Naive thymus-derived CD8-positive, alpha-beta T cell (primary cell): ENCODE measurements around the gene ROGDI. TPM values are rescaled to one million over a fixed set of nuclear protein-coding genes. Genes with fewer than 3 reads are reported as not detected.
A peak's percentile ranks its signal among the peaks of the same experiment; 100 is the strongest.

Experiments
- ATAC-seq, 2 donors: fragments of 150-1000 bp; cut with Tn5 transposase in 1 of 2; sonication (Bioruptor Pico), chemical (Tn5 transposase) in 1 of 2; 1 replicate in 1 of 2; 2 replicates in 1 of 2; pipeline ENCODE4 v1.10.0; 2021; ENCODE audit warnings: mild to moderate bottlenecking in 2 of 2, moderate library complexity in 2 of 2
- POLR2A ChIA-PET: fragments of 350-600 bp; sonication (Branson Sonifier 250); formaldehyde crosslinking; loops from one replicate; lab custom pipeline; 2021; ENCODE audit warnings: antibody characterized with exemption; lab: Charles Lee
- DNase-seq, 10 donors: peaks; one replicate each; pipeline versions ENCODE4 v3.0.0 to v3.0.0-alpha.2; 2020 to 2022
- H3K27ac Mint-ChIP-seq, 10 donors: one replicate each; pipeline ENCODE4 v1.8.0; 2020 to 2022; ENCODE audit warnings: mild to moderate bottlenecking in 10 of 10, mixed read lengths in 10 of 10, moderate library complexity in 4 of 10, inconsistent platforms in 1 of 10
- H3K27me3 Mint-ChIP-seq, 5 donors: one replicate each; pipeline ENCODE4 v1.8.0; 2021 to 2022; ENCODE audit warnings: mixed read lengths in 5 of 5
- H3K36me3 Mint-ChIP-seq, 3 donors: one replicate each; pipeline ENCODE4 v1.8.0; 2020 to 2022; ENCODE audit warnings: mixed read lengths in 3 of 3, mild to moderate bottlenecking in 2 of 3, inconsistent platforms in 1 of 3
- H3K4me1 Mint-ChIP-seq, 4 donors: one replicate each; pipeline ENCODE4 v1.8.0; 2021 to 2022; ENCODE audit warnings: mixed read lengths in 4 of 4
- H3K4me3 Mint-ChIP-seq, 10 donors: one replicate each; pipeline ENCODE4 v1.8.0; 2020 to 2022; ENCODE audit warnings: mild to moderate bottlenecking in 10 of 10, mixed read lengths in 10 of 10, moderate library complexity in 6 of 10, inconsistent platforms in 1 of 10
- H3K9me3 Mint-ChIP-seq, 9 donors: one replicate each; pipeline ENCODE4 v1.8.0; 2020 to 2022; ENCODE audit warnings: mixed read lengths in 9 of 9, mild to moderate bottlenecking in 3 of 9, inconsistent platforms in 1 of 9, moderate library complexity in 1 of 9
- polyA plus RNA-seq, 3 donors: library from polyadenylated mRNA; unstranded; fragments of 300-500 nt; fragmentation: Illumina TruSeq; gene quantifications; one replicate each; pipeline ENCODE4 v1.2.3, GENCODE V29; 2021
- total RNA-seq, 8 experiments: library from RNA in 2 of 8; stranded (reverse) in 2 of 8; gene quantifications; one replicate each; pipeline ENCODE4 v1.2.3 and lab custom pipeline; 2021 to 2026

The ROGDI gene
- total and polyA plus RNA-seq, 5 experiments from 2014 or later, result 7.8 to 12.6 (median 11.8) TPM

GRCh38 chr16:4797805-4798252, 4.6 kb downstream of the ROGDI start:
- H3K36me3 Mint-ChIP-seq, result peaks cover 0 to 5% (median 5%) of the 10 kb centered on the region in 3 donors
- no peak overlapping the region for H3K27ac Mint-ChIP-seq
- H3K4me1 Mint-ChIP-seq, result peaks cover 4 to 16% (median 11%) of the 10 kb centered on the region in 4 donors
- no peaks in the 10 kb centered on the region for H3K27me3 Mint-ChIP-seq
- no peak for DNase-seq
- no peak overlapping the region for H3K4me3 Mint-ChIP-seq
- H3K9me3 Mint-ChIP-seq, result no peaks in the 10 kb centered on the region
- POLR2A ChIA-PET, result no interaction called here
- no peak for ATAC-seq

DNA sequence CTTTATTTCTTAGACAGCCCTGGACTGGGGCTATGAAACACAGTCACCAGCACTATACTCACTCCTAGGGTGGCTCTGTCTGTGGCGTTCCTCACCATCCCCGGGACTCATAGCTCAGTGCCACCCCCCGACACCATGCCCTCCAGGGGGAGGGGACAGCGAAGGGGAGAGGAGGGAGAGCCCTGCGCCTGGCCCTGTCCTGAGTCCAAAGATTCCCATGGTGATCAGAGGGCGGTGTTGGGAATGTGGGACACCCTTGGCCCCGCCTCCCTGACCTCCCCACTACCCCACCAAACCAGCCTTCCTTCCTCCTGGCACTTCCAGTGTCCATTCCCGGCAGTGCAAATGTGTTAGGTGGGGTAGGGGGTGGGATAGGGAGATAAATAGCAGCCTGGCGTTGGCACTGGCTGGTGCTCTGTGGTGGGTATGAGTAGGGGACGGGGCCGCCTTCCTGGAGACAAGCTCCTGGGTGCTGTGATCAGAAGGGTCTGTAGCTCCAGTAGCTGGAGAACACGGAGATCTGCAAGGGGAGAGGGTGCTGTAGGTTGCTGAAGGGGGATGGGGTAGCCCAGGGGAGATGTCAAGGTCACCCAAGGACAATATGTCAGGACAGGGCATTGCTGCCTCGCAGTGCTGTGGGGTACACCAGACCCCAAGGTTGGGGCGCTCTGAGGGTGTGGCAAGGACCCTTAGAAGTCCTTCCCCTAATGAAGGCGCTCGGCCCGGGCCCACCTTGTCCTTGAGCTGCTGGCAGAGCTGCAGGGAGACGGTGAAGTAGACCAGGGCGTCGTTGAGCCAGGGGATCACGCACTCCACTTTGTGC, 5.2 kb downstream of the ROGDI start:
- ATAC-seq, result no peak
- POLR2A ChIA-PET, result interaction anchor here (0.5 kb wide), 1 partner anchor 264 kb away, joined by 6 read pairs; no protein-coding TSS in a partner anchor
- DNase-seq, result no peak
- Mint-ChIP-seq H3K36me3 (peaks cover 0 to 5% (median 5%) of the 10 kb centered on the region in 3 donors), H3K4me1 (peaks cover 4 to 15% (median 10%) of the 10 kb centered on the region in 4 donors), H3K27ac (peak overlapping the region in 1 of 10 donors; percentile 53), H3K9me3 (no peaks in the 10 kb centered on the region), H3K4me3 (no peak overlapping the region), H3K27me3 (no peaks in the 10 kb centered on the region)

DNA sequence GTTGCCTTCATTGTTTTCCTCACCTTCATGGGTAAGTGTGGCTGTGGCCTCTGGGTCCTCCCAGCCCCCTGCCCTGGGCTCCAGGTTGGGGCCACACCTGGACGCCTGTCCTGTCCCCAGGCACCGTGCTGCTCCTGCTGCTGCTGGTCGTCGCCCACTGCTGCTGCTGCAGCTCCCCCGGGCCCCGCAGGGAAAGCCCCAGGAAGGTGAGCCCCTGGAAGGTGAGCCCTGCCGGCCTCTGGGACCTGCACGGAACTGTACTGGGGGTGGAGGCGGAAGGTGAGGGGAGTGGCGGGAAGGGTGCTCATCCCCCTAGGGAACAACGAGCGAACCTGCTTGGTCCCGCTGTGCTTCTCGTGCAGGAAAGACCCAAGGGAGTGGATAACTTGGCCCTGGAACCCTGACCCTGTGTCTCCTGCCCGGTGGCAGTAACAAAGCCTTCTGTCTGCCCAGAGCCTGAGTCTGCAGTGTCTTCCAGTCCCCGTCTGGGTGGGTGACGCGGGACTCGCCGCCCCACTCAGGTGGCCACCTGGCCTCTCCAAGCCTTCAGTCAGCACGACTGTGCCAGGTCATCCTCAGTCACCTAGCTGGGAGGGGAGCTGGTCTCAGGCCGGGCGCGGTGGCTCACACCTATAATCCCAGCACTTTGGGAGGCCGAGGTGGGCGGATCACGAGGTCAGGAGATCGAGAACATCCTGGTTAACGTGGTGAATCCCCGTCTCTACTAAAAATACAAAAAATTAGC, 6.4 kb downstream of the ROGDI start:
- H3K36me3 Mint-ChIP-seq, result peaks cover 0 to 5% (median 5%) of the 10 kb centered on the region in 3 donors
- DNase-seq (no peak), ATAC-seq (no peak)
- no peaks in the 10 kb centered on the region for H3K9me3 Mint-ChIP-seq
- H3K4me1 Mint-ChIP-seq, result peaks cover 3 to 9% (median 7%) of the 10 kb centered on the region in 4 donors
- peaks cover 0 to 2% (median 0%) of the 10 kb centered on the region in 5 donors for H3K27me3 Mint-ChIP-seq
- H3K27ac Mint-ChIP-seq, result no peak overlapping the region
- H3K4me3 Mint-ChIP-seq, result no peak overlapping the region
- POLR2A ChIA-PET, result interaction anchor here (0.6 to 1.0 kb wide), 2 partner anchors 8 to 28 kb away, joined by 3 to 4 read pairs; no protein-coding TSS in a partner anchor

- no peak within 1 kb of the TSS for H3K4me3 Mint-ChIP-seq
- POLR2A ChIA-PET, result interaction anchor here (0.7 kb wide), 1 partner anchor 8 kb away, joined by 3 read pairs; no protein-coding TSS in a partner anchor
- ATAC-seq (no peak), DNase-seq (no peak)
- H3K27ac Mint-ChIP-seq, result no peak within 1 kb of the TSS
- peaks cover 0 to 5% (median 5%) of the 10 kb centered on the region in 3 donors for H3K36me3 Mint-ChIP-seq
- peaks cover 0 to 3% (median 0%) of the 10 kb centered on the region in 5 donors for H3K27me3 Mint-ChIP-seq
- H3K4me1 Mint-ChIP-seq, result peaks cover 0 to 2% (median under 1%) of the 10 kb centered on the region in 4 donors
- no peaks in the 10 kb centered on the region for H3K9me3 Mint-ChIP-seq
These were observed 7.1 kb downstream of the ROGDI start, which contains the start of gene SMIM22 for GRCh38 chr16:4795181-4795827. Gene SMIM22 (plus strand): TSS chr16:4795369. CDS start chr16:4795735, 366 bp downstream.

DNA sequence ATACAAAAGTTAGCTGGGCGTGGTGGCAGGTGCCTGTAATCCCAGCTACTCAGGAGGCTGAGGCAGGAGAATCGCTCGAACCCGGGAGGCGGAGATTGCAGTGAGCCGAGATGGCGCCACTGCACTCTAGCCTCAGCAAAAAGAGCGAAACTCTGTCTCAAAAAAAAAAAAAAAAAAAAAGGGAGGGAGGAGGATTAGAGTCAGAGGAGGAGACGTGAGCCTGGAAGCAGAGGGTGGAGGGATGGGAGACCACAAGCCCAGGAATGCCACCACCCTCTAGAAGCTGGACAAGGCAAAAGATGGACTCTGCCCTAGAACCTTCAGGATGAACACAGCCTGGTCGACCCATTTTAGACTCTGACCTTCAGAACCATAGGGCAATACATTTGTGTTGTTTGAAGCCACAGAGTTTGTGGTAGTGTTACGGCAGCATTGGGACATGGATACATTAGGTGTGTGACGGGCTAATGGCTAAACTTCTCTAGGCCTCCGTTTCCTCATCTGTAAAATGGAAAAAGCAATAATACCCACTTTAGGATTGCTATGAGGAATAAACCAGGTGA, 9.4 kb downstream of the ROGDI start:
- peaks cover 0 to 2% (median 0%) of the 10 kb centered on the region in 3 donors for H3K36me3 Mint-ChIP-seq
- POLR2A ChIA-PET, result no interaction called here
- H3K27me3 Mint-ChIP-seq, result peaks cover 0 to 3% (median 0%) of the 10 kb centered on the region in 5 donors
- H3K4me1 Mint-ChIP-seq, result no peaks in the 10 kb centered on the region
- no peak overlapping the region for H3K4me3 Mint-ChIP-seq
- H3K27ac Mint-ChIP-seq, result no peak overlapping the region
- DNase-seq (no peak), ATAC-seq (no peak)
- no peaks in the 10 kb centered on the region for H3K9me3 Mint-ChIP-seq

DNA sequence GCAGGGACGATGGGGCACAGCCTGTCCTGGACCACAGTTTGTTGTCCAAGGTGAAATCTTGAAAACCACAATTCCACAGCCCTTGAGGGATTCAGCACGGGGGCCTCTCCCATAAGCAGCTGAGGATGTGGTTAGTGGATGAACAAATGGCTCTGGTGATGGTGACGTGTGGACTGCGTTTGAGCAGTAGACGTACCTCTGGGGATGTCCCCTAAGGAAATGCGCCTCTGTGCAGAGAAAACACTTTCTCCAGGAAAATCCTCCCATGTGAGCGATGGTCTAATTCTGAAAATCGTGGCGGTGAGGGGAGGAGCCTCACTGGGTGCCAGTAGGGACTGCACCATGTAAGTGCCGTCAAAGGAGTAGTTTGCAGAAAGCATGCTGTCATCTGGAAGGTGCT, 11.6 kb downstream of the ROGDI start:
- no peak overlapping the region for H3K4me3 Mint-ChIP-seq
- peaks cover 0 to 3% (median 0%) of the 10 kb centered on the region in 5 donors for H3K27me3 Mint-ChIP-seq
- ATAC-seq (no peak), DNase-seq (no peak)
- POLR2A ChIA-PET, result interaction anchor here (0.8 kb wide), 1 partner anchor 24 kb away, joined by 3 read pairs; the partner anchor contains the start of gene ZNF500
- no peaks in the 10 kb centered on the region for H3K36me3 Mint-ChIP-seq
- H3K27ac Mint-ChIP-seq, result peak overlapping the region in 2 of 10 donors; percentile 55 to 62
- H3K4me1 Mint-ChIP-seq, result no peaks in the 10 kb centered on the region
- H3K9me3 Mint-ChIP-seq, result no peaks in the 10 kb centered on the region

DNA sequence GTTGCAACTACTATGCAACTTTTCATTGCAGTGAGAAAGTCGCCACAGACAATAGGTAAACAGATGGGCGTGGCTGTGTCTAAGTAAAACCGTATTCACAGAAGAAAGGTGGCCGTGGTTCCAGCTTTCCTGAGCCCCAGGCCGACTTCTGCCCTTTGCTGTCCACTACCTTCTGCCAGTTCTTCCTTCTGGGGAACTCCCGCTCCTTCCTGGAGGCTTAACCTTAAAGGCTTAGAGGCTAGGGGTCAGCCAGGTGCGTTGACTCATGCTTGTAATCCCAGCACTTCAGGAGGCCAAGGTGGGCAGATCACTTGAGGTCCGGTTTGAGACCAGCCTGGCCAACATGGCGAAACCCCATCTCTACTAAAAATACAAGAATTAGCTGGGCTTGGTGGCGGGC, 12.2 kb downstream of the ROGDI start:
- DNase-seq (no peak), ATAC-seq (no peak)
- no peaks in the 10 kb centered on the region for H3K4me1 Mint-ChIP-seq
- no peaks in the 10 kb centered on the region for H3K9me3 Mint-ChIP-seq
- peaks cover 0 to 3% (median 0%) of the 10 kb centered on the region in 5 donors for H3K27me3 Mint-ChIP-seq
- H3K4me3 Mint-ChIP-seq, result no peak overlapping the region
- peak overlapping the region in 1 of 10 donors; percentile 83 for H3K27ac Mint-ChIP-seq
- H3K36me3 Mint-ChIP-seq, result no peaks in the 10 kb centered on the region
- POLR2A ChIA-PET, result interaction anchor here (0.8 kb wide), 1 partner anchor 24 kb away, joined by 3 read pairs; the partner anchor contains the start of gene ZNF500

- H3K9me3 Mint-ChIP-seq, result no peaks in the 10 kb centered on the region
- no peaks in the 10 kb centered on the region for H3K4me1 Mint-ChIP-seq
- H3K36me3 Mint-ChIP-seq, result no peaks in the 10 kb centered on the region
- H3K4me3 Mint-ChIP-seq, result no peak overlapping the region
- POLR2A ChIA-PET, result no interaction called here
- DNase-seq (no peak), ATAC-seq (no peak)
- H3K27me3 Mint-ChIP-seq, result peaks cover 0 to 3% (median 0%) of the 10 kb centered on the region in 5 donors
- H3K27ac Mint-ChIP-seq, result no peak overlapping the region
These were observed 13.5 kb downstream of the ROGDI start for GRCh38 chr16:4788910-4789309.

GRCh38 chr16:4788489-4788889, 13.9 kb downstream of the ROGDI start:
- ATAC-seq (no peak), DNase-seq (no peak)
- Mint-ChIP-seq H3K4me3 (no peak overlapping the region), H3K27me3 (peaks cover 0 to 3% (median 0%) of the 10 kb centered on the region in 5 donors), H3K36me3 (no peaks in the 10 kb centered on the region), H3K4me1 (no peaks in the 10 kb centered on the region), H3K9me3 (no peaks in the 10 kb centered on the region), H3K27ac (no peak overlapping the region)
- POLR2A ChIA-PET, result no interaction called here

DNA sequence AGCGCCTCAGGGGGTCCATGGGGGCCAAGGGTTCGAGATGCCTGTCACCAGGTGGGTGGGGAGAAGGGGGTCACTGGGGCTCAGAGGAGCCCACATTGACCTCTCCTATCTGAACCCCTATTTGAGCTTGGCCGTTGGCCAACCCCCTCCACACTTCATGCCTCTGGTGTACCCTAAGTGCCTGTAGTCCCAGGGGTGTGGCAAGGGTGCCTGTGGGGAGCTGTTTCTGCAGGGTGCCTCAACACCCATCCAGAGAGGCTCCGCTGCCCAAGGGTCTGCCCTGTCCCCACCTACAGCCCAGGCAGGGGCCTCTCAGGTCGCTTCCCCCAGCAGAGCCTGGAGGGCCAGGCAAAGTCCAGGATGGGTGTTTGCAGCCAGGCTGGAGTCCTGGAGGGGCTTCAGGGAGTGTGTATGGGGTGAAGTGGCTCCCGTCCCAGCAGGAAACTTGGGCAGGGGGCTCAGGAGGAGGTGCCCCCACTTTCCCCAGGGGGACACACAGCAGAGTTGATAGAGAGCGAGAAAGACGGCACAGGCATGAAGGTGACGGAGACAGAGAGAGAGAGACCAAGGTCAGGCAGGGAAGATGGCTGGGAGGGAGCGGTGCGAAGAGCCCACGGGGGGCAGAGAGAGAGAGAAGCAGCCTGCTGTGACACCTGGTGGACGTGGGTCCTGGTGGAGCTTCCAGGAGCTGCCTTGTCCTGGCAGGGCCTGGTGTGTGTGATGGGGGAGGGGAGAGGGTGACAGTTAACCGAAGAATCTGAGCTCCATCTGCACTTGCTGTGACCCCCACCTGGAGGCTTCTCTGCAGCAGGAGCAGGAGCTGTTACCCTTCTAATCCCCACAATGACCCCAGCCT, 14.6 kb downstream of the ROGDI start, which contains the start of gene SEPTIN12:
Gene SEPTIN12 (minus strand): TSS at position 719 of the 856 bp plus-strand sequence. CDS start 700 bp downstream, at position 19.
- peak within 1 kb of the TSS in 1 of 10 donors; percentile 73 for H3K27ac Mint-ChIP-seq

DNA sequence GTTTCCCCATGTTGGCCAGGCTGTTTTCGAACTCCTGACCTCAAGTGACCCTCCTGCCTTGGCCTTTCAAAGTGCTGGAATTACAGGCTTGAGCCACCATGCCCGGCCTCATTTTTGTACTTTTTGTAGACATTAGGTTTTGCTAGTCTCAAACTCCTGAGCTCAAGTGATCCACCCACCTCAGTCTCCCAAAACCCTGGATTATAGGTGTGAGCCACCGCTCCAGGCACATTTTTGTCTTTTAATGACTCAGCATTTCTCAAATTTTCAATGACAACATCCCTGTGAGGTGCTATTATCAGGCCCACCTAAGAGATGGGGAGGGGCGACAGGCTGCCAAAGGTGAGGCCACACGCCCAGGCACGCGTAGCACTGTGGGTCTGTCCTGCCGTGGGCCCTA, 15.4 kb downstream of the ROGDI start:
- no peaks in the 10 kb centered on the region for H3K9me3 Mint-ChIP-seq
- no peaks in the 10 kb centered on the region for H3K4me1 Mint-ChIP-seq
- H3K27me3 Mint-ChIP-seq, result peaks cover 0 to 3% (median 0%) of the 10 kb centered on the region in 5 donors
- ATAC-seq (no peak), DNase-seq (no peak)
- H3K27ac Mint-ChIP-seq, result no peak overlapping the region
- POLR2A ChIA-PET, result interaction anchor here (1.0 kb wide), 1 partner anchor 9 kb away, joined by 3 read pairs; no protein-coding TSS in a partner anchor
- H3K36me3 Mint-ChIP-seq, result no peaks in the 10 kb centered on the region
- H3K4me3 Mint-ChIP-seq, result no peak overlapping the region

More for the DNA sequence above, 14.6 kb downstream of the ROGDI start, which contains the start of gene SEPTIN12:
- no peaks in the 10 kb centered on the region for H3K36me3 Mint-ChIP-seq
- POLR2A ChIA-PET, result interaction anchor here (1.0 kb wide), 1 partner anchor 8 kb away, joined by 3 read pairs; no protein-coding TSS in a partner anchor
- ATAC-seq (no peak), DNase-seq (no peak)
- peaks cover 0 to 3% (median 0%) of the 10 kb centered on the region in 5 donors for H3K27me3 Mint-ChIP-seq
- no peaks in the 10 kb centered on the region for H3K4me1 Mint-ChIP-seq
- H3K4me3 Mint-ChIP-seq, result no peak within 1 kb of the TSS
- no peaks in the 10 kb centered on the region for H3K9me3 Mint-ChIP-seq
